GM19463 (cell line): ENCODE results near the gene NUDCD3.

ENCODE experiments used
- ATAC-seq: cut with Tn5 transposase; IDR thresholded peaks from one replicate; pipeline ENCODE4 v1.9.1; 2021; ENCODE audit warnings: mild to moderate bottlenecking, moderate library complexity; ENCODE audit not compliant: unreplicated experiment

Gene NUDCD3

DNA sequence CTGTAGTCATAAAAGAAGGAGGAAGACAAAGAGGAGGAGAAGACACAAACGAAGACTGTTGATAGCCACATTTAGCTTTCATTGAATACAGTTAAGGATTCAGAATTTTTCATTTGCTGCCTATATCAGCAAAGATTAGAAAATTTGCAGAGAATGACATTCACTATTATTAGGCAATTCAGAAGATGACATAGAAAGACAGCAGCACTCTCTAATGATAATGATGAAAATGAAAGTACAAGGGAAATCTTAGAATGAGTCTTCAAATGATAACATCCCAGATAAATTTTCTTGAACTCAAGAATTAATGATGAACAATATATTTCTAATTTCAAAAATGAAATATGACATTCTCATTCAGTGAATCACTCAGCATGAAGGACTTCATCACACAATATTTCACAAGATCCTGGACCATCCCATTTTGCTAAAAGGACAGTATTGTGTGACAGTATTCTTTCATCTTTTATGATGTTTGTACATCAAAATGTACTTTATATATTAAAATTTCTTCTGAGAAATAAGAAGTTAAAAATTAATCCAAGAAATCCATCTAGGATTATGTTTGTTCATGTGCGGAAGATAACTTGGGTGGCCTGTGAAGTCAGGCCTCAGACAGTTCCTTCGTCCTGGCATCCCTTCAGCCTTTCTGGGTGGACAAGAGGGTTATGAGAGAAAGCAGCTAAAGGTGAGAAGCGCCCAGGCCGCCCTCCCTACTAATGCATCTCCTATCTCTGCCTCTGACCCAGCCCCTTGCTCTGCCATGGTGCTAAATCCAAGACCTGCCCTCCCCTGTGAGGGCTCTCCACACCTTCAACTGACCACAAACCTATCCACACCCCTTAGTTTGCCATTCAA is 117.7 kb downstream of the NUDCD3 start:
- ATAC-seq: no peak

DNA sequence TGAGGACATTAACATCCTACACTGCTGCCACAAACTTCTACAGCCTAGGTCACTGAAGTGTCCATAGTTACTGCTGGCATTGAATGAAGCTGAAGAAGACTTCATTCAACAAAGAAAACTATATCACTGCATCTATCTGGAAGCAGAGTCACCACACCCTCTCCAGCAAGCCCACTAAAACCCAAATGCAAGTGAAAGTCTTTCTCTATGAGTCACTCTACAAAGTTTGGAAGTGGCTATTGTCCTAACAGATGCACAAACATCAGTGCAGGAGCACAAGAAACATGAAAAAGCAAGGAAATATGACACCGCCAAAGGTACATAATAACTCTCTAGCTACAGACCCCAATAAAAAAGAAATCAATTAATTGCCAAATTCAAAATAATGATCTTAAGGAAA is 121.6 kb downstream of the NUDCD3 start:
- no peak for ATAC-seq

DNA sequence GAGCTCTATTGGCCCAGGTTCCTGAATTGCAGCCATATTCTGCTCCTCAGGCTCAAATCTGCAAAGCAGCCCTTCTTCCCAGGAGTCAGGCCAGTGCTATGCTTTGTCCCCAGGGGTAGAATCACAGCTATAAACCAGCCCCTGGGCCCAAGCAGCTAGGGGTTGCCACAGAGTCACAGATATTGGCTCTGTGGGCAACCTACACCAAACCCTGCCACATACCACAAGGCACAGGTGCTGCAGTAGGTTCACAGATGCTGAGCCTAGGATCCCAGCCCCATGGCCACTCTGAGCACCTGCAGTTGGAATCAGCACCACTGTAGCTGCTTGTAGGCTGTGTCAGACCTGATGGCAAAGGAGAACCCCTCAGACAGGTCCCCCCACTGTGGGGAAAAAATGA is 122.0 kb downstream of the NUDCD3 start:
- no peak for ATAC-seq

DNA sequence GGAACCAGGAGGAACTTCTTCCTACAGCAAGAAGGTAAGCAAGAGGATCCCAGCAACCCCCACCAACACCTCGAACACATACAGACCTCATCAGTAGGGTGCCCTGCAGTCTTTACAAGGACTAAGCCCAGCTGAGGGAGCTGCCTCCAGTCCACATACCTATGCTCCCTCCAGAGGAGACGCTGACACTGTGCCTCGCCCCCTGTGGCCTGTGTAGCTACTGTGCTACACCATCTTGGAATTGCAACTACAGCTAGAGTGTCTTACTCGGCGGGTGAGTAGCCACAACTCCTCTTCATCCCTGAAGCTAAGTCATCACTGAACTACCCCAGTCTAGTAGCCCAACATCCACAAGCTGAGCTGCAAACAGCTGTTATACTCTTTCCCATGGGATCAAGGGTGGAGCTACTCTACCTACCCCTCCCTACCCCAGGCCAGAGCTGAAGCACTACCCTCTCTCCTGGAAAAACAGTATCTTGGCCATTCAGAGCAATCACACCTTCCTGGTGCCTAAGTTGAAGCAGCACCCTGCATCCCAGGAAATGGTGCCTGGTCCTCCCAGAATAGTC is 122.9 kb downstream of the NUDCD3 start:
- no peak for ATAC-seq

DNA sequence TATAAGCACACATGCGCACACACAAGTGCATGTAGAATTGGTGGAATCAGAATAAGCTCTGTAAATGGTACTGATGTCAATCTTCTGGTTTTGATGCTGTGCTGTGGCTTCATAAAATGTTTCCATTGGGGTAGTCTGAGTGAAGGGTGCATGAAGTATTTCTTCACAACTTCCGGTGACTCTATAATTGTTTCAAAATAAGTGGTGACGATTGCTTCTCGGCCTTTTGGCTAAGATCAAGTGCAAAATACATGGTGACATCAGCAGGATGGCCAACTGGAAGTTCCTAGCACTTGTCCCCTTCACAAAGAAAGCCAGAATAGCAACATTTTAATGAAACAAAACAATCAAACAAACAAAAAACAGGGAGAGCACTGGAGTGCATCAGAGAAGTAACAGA is 123.5 kb downstream of the NUDCD3 start:
- ATAC-seq: no peak

DNA sequence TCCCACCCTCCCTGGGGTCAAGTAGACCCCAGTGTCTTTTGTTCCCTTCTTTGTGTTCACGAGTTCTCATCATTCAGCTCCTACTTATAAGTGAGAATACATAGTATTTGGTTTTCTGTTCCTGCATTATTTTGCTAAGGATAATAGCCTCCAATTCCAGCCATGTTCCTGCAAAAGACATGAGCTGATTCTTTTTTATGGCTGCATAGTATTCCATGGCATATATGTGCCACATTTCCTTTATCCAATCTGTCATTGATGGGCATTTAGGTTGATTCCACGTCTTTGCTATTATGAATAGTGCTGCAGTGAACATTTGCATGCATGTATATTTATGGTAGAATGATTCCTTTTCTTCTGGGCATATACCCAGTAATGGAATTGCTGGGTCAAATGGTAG is 136.8 kb downstream of the NUDCD3 start:
- no peak for ATAC-seq

DNA sequence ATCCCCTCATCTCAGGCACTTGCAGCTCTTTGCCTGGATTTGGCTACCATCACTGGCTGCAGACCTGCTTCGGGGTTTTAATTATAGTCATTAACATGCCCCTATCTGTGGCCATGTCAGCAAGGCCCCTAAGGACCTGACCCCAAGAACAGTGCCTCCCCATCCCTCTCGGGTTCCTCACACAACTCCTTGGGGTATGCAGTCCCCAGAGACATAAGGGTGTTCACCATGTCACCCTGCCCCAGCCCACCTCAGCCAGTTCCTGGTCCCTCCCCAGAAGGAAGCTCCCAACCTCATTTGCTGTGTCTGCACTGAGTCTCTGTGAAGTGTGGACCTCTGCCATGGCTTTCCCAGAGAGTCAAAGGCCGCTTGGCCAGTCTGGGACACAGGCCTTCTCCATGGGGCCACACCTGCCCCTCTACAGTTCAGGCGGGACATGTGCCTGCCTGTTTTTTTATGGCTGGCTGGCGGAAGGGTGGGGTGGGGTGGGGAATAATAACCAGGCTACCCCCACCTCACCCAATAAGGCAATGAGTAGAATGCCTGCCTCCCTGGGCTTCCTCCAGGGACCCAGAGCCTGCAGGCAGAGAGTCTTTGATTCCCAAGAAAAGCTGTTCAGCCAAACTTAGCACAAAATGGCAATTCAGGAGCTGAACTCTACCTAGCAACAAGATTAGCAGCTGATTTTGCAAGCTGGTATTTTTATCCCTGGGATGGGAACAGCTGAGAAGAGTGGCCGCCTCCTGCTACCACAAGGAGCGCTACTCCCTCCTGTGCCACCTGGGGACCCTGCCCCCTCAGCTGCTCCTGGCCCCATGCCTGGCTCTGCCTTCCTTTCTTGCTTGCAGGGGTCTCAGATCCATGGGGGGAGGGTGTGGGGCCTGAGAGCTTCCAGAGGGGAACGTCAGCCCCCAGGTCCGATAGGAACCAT is 141.3 kb downstream of the NUDCD3 start:
- ATAC-seq: no peak

DNA sequence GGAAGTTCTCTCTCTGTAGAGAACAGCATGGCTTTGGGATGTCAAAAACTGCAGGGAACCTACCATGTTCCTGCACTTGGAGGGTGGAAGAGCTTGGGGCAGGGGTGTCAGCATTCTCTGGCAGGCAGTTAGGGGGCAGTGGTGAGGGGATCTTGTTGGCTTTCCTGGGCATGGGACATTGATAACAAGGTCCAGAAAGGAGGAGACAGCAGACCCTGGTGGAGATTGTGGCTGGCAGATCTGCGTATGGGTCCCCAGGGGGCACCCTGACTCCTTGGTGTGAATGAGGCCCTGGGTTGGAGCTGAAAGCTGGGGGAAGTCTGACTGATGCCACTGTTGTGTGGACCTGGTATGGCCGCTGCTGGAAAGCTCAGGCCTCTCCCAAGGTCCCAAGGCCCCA is 142.2 kb downstream of the NUDCD3 start:
- ATAC-seq: no peak

DNA sequence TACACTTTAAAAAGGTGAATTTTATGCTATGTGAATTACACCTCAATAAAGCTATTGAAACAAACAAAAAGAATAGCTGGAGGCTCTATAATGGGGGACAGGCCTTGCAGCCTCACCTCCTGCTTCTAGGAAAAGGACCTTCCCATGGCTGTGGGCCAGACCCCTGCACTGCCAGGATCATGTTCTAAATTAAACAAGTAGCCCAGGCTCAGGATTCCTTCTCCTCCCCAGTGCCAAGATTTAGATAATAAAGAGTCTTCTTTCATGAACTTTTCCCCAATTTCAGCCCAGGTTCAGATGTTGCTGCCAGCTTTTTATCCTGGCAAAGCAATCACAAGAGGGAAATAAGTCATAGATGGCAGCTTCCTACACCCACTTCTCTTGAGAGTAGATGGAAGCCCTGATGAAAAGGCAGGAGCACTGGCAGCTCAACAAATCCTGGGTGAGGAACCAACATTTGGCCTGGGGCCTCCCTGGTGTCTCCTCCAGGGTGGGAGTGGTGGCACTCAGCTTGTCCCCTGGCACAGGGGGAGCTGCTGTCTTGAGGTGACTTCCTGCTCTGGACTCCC is 142.8 kb downstream of the NUDCD3 start:
- ATAC-seq: no peak

GRCh38 chr7:44346063-44346462 is 144.4 kb downstream of the NUDCD3 start:
- no peak for ATAC-seq

DNA sequence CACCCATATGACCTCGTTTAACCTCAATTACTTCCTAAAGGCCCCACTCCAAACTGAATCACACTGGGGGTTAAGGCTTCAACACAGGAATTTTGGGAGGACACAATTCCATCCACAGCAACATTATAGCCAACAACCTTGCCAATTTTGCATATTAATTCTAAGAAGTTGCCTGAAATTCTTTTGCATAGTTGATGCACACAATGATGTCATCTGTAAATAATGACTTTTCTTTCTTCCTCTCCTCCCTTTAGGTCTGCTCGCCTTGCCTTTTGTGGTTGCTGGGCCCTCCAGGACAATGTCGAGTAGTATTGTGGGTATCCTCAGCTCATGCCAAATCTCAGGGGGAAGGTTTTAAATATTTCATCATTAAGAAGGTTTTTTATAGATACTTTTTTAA is 149.1 kb downstream of the NUDCD3 start:
- ATAC-seq: no peak

GRCh38 chr7:44338600-44338999 is 151.9 kb downstream of the NUDCD3 start:
- no peak for ATAC-seq

DNA sequence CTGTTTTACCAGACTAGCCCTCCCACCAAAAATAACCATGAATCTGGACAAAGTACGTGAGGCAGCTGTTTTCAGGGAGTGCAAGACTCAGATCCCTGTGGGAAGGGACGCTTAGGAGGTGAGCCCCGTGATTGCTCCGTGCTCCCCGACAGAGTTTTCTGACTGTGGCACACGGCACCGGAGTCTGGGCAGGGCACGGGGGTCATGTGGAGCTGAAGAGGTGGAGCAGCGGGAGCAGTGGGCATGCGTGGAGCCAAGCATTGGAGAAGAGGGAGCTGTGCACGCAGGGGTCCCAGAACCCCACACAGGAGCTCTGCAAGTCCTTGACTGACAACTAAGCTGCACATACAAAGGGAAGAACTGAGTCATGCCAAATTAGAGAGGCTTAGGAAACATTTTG is 154.0 kb downstream of the NUDCD3 start:
- no peak for ATAC-seq

- ATAC-seq: no peak
Measured at GRCh38 chr7:44335184-44335583, 155.3 kb downstream of the NUDCD3 start.

- no peak for ATAC-seq
Measured at GRCh38 chr7:44334734-44335097, 155.7 kb downstream of the NUDCD3 start.

DNA sequence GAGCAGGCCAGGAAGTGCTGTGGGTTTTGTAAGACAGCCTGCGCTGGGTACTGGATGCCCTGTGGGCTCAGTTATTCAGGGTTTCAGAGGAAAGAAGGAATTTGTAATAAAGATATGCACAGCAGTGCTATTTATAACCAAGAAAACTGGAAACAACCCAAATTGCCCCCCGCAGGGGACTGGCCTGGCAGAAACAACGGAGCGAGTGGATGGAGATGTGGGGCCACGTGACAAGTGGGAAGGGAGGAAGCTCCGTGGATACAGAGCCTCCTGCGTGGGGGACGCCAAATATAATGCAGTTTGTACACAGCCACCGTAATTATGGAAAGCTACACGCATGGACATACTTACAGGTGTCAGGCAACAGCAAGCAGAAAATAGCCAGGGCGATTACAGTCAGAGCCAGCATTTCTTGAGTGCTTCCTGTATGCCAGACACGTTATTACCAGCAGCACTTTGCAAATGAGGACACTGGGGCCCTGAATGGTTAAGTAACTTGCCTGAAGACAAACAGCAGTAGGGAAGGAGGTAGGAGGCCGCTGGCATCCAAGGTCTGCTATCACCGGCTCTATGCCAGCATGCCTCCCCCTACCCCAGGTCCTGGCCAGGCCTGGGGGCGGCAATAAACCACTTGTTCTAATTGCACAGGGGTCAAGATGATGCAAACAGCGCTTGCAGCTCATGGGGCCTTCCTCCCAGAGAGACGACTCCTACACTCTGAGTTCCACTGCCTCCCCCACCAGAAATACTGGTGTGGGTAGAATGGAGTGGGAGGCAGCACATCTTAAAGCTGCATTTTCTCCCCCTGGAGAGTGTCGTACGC is 156.3 kb downstream of the NUDCD3 start:
- no peak for ATAC-seq

DNA sequence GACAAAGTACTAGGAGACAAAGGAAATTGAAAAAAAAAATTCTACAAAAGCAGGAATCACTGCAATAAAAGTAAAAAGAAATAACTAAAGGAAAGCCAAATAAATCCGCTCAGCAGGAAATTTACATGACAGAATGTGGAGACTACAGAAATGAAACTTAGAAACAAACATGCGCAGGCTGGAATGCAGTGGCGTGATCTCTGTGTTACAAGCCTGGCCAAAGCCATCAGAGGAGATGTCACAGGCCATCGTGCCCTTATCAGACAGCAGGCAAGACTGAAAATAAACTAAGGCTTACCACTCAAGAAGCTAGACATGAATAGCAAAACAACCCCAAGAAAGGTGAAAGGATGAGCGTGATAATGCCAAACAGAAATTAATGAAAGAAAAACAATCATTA is 158.8 kb downstream of the NUDCD3 start:
- ATAC-seq: no peak

- ATAC-seq: no peak
Measured at GRCh38 chr7:44330331-44330730, 160.1 kb downstream of the NUDCD3 start.

- ATAC-seq: no peak
Measured at GRCh38 chr7:44329888-44330287, 160.6 kb downstream of the NUDCD3 start.
